Spleen (tissue), 7 donors: ENCODE results near the gene ERICH6.

Experiments
- CTCF ChIP-seq, 11 experiments: fragments of 200-600 bp in 7 of 11; fragments of 450-650 bp in 4 of 11; sonication (generic) in 4 of 11; IDR thresholded peaks in 8 of 11; conservative IDR thresholded peaks in 3 of 11; 1 replicate in 7 of 11; 2 replicates in 4 of 11; pipeline versions ENCODE4 v1.4.0 to v1.8.0; 2016 to 2021; ENCODE audit warnings: antibody characterized with exemption in 11 of 11, inconsistent platforms in 4 of 11, mild to moderate bottlenecking in 1 of 11
- POLR2A ChIP-seq, 3 donors: fragments of 450-650 bp; IDR thresholded peaks; one replicate each; pipeline ENCODE4 v1.5.1; 2017; ENCODE audit warnings: antibody characterized with exemption in 3 of 3, mild to moderate bottlenecking in 1 of 3
- donor health status: DM: no; HTN: no; CAD: no; lungs with moderate emphysema.
- donor health status: DM: no; HTN: no; CAD: no.
- donor health status: DM: no; HTN: no; CAD: no.

DNA sequence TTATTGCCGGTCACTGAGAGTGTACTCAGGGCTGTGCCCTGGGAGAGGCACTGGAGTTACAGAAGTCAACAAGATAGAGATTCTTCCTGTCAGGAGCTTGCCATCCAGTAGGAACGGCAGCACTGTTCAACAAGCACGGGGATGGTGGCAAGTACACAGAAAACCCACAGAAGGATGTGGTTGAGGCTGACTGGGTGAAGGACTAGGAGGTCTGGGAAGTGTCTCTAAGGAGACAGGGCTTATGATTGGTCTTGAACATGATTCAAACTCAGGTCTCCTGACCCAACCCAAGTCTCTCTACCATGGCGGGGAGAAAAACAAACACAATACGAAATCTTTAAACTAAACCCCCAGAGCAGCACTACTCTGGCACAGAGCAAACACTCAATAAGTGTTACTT lies 37.6 kb downstream of the ERICH6 start:
- no peak for TF ChIP-seq POLR2A (IDR thresholded peaks at IDR 0.05)
- no peak for TF ChIP-seq CTCF (IDR thresholded peaks at IDR 0.05 in 8 of 11, conservative IDR thresholded peaks at IDR 0.05 in 3 of 11)
